ENCODE results near the gene LAX1.
"Not testable (repeated sequence)": the region's sequence is repeated elsewhere in the genome, so short reads cannot be mapped to it uniquely, and the experiment has no call there.

The LAX1 gene

GRCh38 chr1:203769505-203770343 is 4.7 kb downstream of the LAX1 start:
- no peak for DNase-seq (ENCODE audit: low read depth)

- no peak for DNase-seq (ENCODE audit: low read depth)
Measured at GRCh38 chr1:203771901-203772301, 6.9 kb downstream of the LAX1 start.

GRCh38 chr1:203772836-203773235 is 7.9 kb downstream of the LAX1 start:
- DNase-seq (ENCODE audit: low read depth), result no peak

- no peak for DNase-seq (ENCODE audit: low read depth)
Measured at GRCh38 chr1:203776636-203777035, 11.7 kb downstream of the LAX1 start.

GRCh38 chr1:203777596-203777995 is 12.6 kb downstream of the LAX1 start:
- no peak for DNase-seq (ENCODE audit: low read depth)

- no peak for DNase-seq (ENCODE audit: low read depth)
Measured at GRCh38 chr1:203778146-203778545, 13.2 kb downstream of the LAX1 start.

GRCh38 chr1:203778789-203779188 is 13.8 kb downstream of the LAX1 start:
- DNase-seq (ENCODE audit: low read depth), result no peak

- DNase-seq (ENCODE audit: low read depth), result no peak
Measured at GRCh38 chr1:203781962-203782361, 17.0 kb downstream of the LAX1 start.

GRCh38 chr1:203789966-203790365 is 25.0 kb downstream of the LAX1 start:
- no peak for DNase-seq (ENCODE audit: low read depth)

- DNase-seq (ENCODE audit: low read depth), result no peak
Measured at GRCh38 chr1:203791498-203791897, 26.5 kb downstream of the LAX1 start.

GRCh38 chr1:203792486-203792885 is 27.5 kb downstream of the LAX1 start:
- DNase-seq (ENCODE audit: low read depth), result no peak

GRCh38 chr1:203793561-203793960 is 28.6 kb downstream of the LAX1 start:
- not testable (repeated sequence) for DNase-seq (ENCODE audit: low read depth)

GRCh38 chr1:203794764-203795440 is 29.9 kb downstream of the LAX1 start:
- no peak for DNase-seq (ENCODE audit: low read depth)

- DNase-seq (ENCODE audit: low read depth), result peak; percentile 98
Measured at GRCh38 chr1:203795441-203796235, 30.7 kb downstream of the LAX1 start, which contains the start of the genes ZBED6 and ZC3H11A. TSS of gene ZBED6 (plus strand) at chr1:203795623. CDS start at chr1:203797523, 1,900 bp downstream. TSS of gene ZC3H11A (plus strand) at chr1:203795623. CDS start at chr1:203817071, 21,448 bp downstream.

GRCh38 chr1:203796236-203796605 is 31.2 kb downstream of the LAX1 start:
- no peak for DNase-seq (ENCODE audit: low read depth)

GRCh38 chr1:203797216-203797615 is 32.2 kb downstream of the LAX1 start:
- no peak for DNase-seq (ENCODE audit: low read depth)

GRCh38 chr1:203797948-203798655 is 33.1 kb downstream of the LAX1 start:
- DNase-seq (ENCODE audit: low read depth), result no peak

- no peak for DNase-seq (ENCODE audit: low read depth)
Measured at GRCh38 chr1:203799157-203799556, 34.2 kb downstream of the LAX1 start.

GRCh38 chr1:203799971-203800370 is 35.0 kb downstream of the LAX1 start:
- DNase-seq (ENCODE audit: low read depth), result no peak

GRCh38 chr1:203805689-203806088 is 40.7 kb downstream of the LAX1 start:
- no peak for DNase-seq (ENCODE audit: low read depth)

GRCh38 chr1:203807196-203807595 is 42.2 kb downstream of the LAX1 start:
- DNase-seq (ENCODE audit: low read depth), result no peak

Data from stimulated activated CD8-positive, alpha-beta memory T cell treated with anti-CD3 and anti-CD28 coated beads, Interleukin-12 subunit alpha, Interleukin-12 subunit beta, amount 100 ng/mL, for 1 hour (primary cell).